WTC11 (cell line): Measurements from ENCODE around the gene PIK3C2B. TPM values are rescaled to one million over a fixed set of nuclear protein-coding genes. Genes with fewer than 3 reads are reported as not detected.
A peak's percentile ranks its signal among the peaks of the same experiment; 100 is the strongest.

Experiments used
- ATAC-seq: fragments of 200-7000 bp; cut with Tn5 transposase; 2 replicates; pipeline ENCODE4 v1.10.0; 2021; ENCODE audit warnings: mild to moderate bottlenecking, moderate library complexity
- CTCF ChIA-PET: fragments of 300-600 bp; sonication (Branson Sonifier 250); formaldehyde crosslinking; loops from one replicate; lab custom pipeline; 2021; ENCODE audit warnings: antibody characterized with exemption; lab: Charles Lee
- POLR2A ChIA-PET: fragments of 350-600 bp; sonication (Branson Sonifier 250); formaldehyde crosslinking; loops from one replicate; lab custom pipeline; 2021; ENCODE audit warnings: antibody characterized with exemption; lab: Charles Lee
- DNase-seq: peaks from one replicate; pipeline ENCODE4 v3.0.0; 2021; ENCODE audit warnings: low spot score
- H3K27ac Mint-ChIP-seq: 2 replicates; pipeline ENCODE4 v1.8.0; 2021; ENCODE audit warnings: mixed read lengths
- H3K27me3 Mint-ChIP-seq: 2 replicates; pipeline ENCODE4 v1.8.0; 2021; ENCODE audit warnings: low read depth, mild to moderate bottlenecking, moderate library complexity, mixed read lengths
- H3K36me3 Mint-ChIP-seq: 2 replicates; pipeline ENCODE4 v1.8.0; 2021; ENCODE audit warnings: mixed read lengths
- H3K4me1 Mint-ChIP-seq: 2 replicates; pipeline ENCODE4 v1.8.0; 2022; ENCODE audit warnings: mixed read lengths
- H3K4me3 Mint-ChIP-seq: 2 replicates; pipeline ENCODE4 v1.8.0; 2021; ENCODE audit warnings: mild to moderate bottlenecking, moderate library complexity, mixed read lengths
- H3K9me3 Mint-ChIP-seq: 2 replicates; pipeline ENCODE4 v1.8.0; 2021; ENCODE audit warnings: mixed read lengths
- CREB1 ChIP-seq: sonication (generic); formaldehyde crosslinking; IDR thresholded peaks from 2 replicates; pipeline ENCODE4 v1.8.0; 2023; ENCODE audit warnings: mild to moderate bottlenecking, missing genetic modification reagents
- EMX1 ChIP-seq: fragments of 250-450 bp; sonication (Bioruptor Pico); IDR thresholded peaks from 2 replicates; pipeline ENCODE4 v1.8.0; 2021; ENCODE audit warnings: mild to moderate bottlenecking
- FOXP1 ChIP-seq: sonication (generic); formaldehyde crosslinking; IDR thresholded peaks from 2 replicates; pipeline ENCODE4 v1.8.0; 2022; ENCODE audit warnings: missing genetic modification reagents, mild to moderate bottlenecking, moderate library complexity, borderline replicate concordance
- GABPB1 ChIP-seq: sonication (generic); formaldehyde crosslinking; IDR thresholded peaks from 2 replicates; pipeline ENCODE4 v1.8.1; 2023; ENCODE audit warnings: mild to moderate bottlenecking, missing genetic modification reagents
- GRHL2 ChIP-seq: fragments of 250-450 bp; sonication (Bioruptor Pico); IDR thresholded peaks from 2 replicates; pipeline ENCODE4 v1.8.0; 2022; ENCODE audit warnings: mild to moderate bottlenecking, moderate library complexity; ENCODE audit not compliant: insufficient replicate concordance, severe bottlenecking
- IRF2 ChIP-seq: sonication (generic); formaldehyde crosslinking; IDR thresholded peaks from 2 replicates; pipeline ENCODE4 v1.8.0; 2022; ENCODE audit warnings: low read depth, missing genetic modification reagents, borderline replicate concordance
- MYBL2 ChIP-seq: sonication (generic); formaldehyde crosslinking; IDR thresholded peaks from 2 replicates; pipeline ENCODE4 v1.8.1; 2023; ENCODE audit warnings: mild to moderate bottlenecking, moderate library complexity, missing genetic modification reagents
- NFYB ChIP-seq: sonication (generic); formaldehyde crosslinking; conservative IDR thresholded peaks from 2 replicates; pipeline ENCODE4 v1.8.0; 2022; ENCODE audit warnings: low read depth, missing genetic modification reagents
- RORB ChIP-seq: fragments of 250-450 bp; sonication (Bioruptor Pico); IDR thresholded peaks from 2 replicates; pipeline ENCODE4 v1.9.0; 2021; ENCODE audit warnings: mild to moderate bottlenecking
- TCF7 ChIP-seq: sonication (generic); formaldehyde crosslinking; IDR thresholded peaks from 2 replicates; pipeline ENCODE4 v1.8.0; 2022; ENCODE audit warnings: mild to moderate bottlenecking, low read depth, missing genetic modification reagents, moderate library complexity
- TEAD4 ChIP-seq: sonication (generic); formaldehyde crosslinking; IDR thresholded peaks from 2 replicates; pipeline ENCODE4 v1.8.0; 2022; ENCODE audit warnings: mild to moderate bottlenecking, missing genetic modification reagents
- ZNF232 ChIP-seq: sonication (generic); formaldehyde crosslinking; IDR thresholded peaks from 2 replicates; pipeline ENCODE4 v1.8.0; 2022; ENCODE audit warnings: mild to moderate bottlenecking, missing genetic modification reagents
- ZNF396 ChIP-seq: fragments of 250-450 bp; sonication (Bioruptor Pico); IDR thresholded peaks from 2 replicates; pipeline ENCODE4 v1.8.0; 2021; ENCODE audit warnings: mild to moderate bottlenecking, moderate library complexity, borderline replicate concordance
- ZNF423 ChIP-seq: fragments of 250-450 bp; sonication (Bioruptor Pico); IDR thresholded peaks from 2 replicates; pipeline ENCODE4 v2.1.2; 2022; ENCODE audit warnings: mild to moderate bottlenecking, moderate library complexity
- total RNA-seq: library from RNA; stranded (reverse); gene quantifications from 3 replicates; pipeline ENCODE4 v1.2.3, GENCODE V29; 2021
- TF ChIP-seq, protein P1 (sequence below): fragments of 250-450 bp; sonication (Bioruptor Pico); IDR thresholded peaks from 2 replicates; pipeline ENCODE4 v1.9.0; 2021; ENCODE audit warnings: mild to moderate bottlenecking
- TF ChIP-seq, protein P2 (sequence below): sonication (generic); formaldehyde crosslinking; IDR thresholded peaks from 2 replicates; pipeline ENCODE4 v1.8.1; 2022; ENCODE audit warnings: mild to moderate bottlenecking, missing genetic modification reagents, moderate library complexity, borderline replicate concordance
- TF ChIP-seq, protein P3 (sequence below): sonication (generic); formaldehyde crosslinking; IDR thresholded peaks from 2 replicates; pipeline ENCODE4 v1.8.0; 2022; ENCODE audit warnings: mild to moderate bottlenecking, missing genetic modification reagents
- TF ChIP-seq, protein P4 (sequence below): sonication (generic); formaldehyde crosslinking; IDR thresholded peaks from 2 replicates; pipeline ENCODE4 v1.8.0; 2023; ENCODE audit warnings: missing genetic modification reagents
- TF ChIP-seq, protein P5 (sequence below): sonication (generic); formaldehyde crosslinking; IDR thresholded peaks from 2 replicates; pipeline ENCODE4 v1.8.1; 2022; ENCODE audit warnings: mild to moderate bottlenecking, moderate library complexity, missing genetic modification reagents
- TF ChIP-seq, protein P6 (sequence below): sonication (generic); formaldehyde crosslinking; conservative IDR thresholded peaks from 2 replicates; pipeline ENCODE4 v1.8.1; 2022; ENCODE audit warnings: mild to moderate bottlenecking, missing genetic modification reagents
- TF ChIP-seq, protein P7 (sequence below): fragments of 250-450 bp; sonication (Bioruptor Pico); IDR thresholded peaks from 2 replicates; pipeline ENCODE4 v1.9.0; 2021; ENCODE audit warnings: moderate library complexity, mild to moderate bottlenecking, inconsistent platforms, borderline replicate concordance
- TF ChIP-seq, protein P8 (sequence below): sonication (generic); formaldehyde crosslinking; IDR thresholded peaks from 2 replicates; pipeline ENCODE4 v1.8.0; 2022; ENCODE audit warnings: mild to moderate bottlenecking, missing genetic modification reagents
- TF ChIP-seq, protein P9 (sequence below): sonication (generic); formaldehyde crosslinking; conservative IDR thresholded peaks from 2 replicates; pipeline ENCODE4 v1.8.1; 2023; ENCODE audit warnings: mild to moderate bottlenecking, low read depth, missing genetic modification reagents, moderate library complexity
- TF ChIP-seq, protein P10 (sequence below): sonication (generic); formaldehyde crosslinking; IDR thresholded peaks from 2 replicates; pipeline ENCODE4 v1.8.0; 2022; ENCODE audit warnings: mild to moderate bottlenecking, missing genetic modification reagents

Gene PIK3C2B
- total RNA-seq, 1 experiment from 2014 or later, result 27.7 TPM

DNA sequence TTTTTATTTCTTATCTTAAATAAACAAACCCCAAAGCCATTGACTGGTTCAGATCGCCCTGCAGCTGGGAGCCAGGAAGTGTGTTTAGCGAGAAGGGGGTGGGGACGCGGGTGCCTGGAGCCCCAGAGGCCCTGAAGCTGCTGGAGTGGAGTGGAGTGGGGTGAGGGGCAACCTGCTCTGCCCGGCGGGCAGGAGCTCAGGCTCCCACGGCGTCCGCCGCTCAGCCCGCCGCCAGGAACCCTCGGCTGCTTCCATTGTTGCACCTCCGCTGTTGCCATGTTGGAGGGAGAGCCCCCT, 673 bp downstream of the PIK3C2B start:
- Mint-ChIP-seq H3K27me3 (peaks cover 5% of the 10 kb centered on the region), H3K4me3 (peak overlapping the region; percentile 93), H3K27ac (no peak overlapping the region), H3K36me3 (no peaks in the 10 kb centered on the region), H3K9me3 (no peaks in the 10 kb centered on the region), H3K4me1 (peaks cover 33% of the 10 kb centered on the region)
- ATAC-seq (peak; percentile 11), DNase-seq (no peak)
- TF ChIP-seq, protein P1, sequence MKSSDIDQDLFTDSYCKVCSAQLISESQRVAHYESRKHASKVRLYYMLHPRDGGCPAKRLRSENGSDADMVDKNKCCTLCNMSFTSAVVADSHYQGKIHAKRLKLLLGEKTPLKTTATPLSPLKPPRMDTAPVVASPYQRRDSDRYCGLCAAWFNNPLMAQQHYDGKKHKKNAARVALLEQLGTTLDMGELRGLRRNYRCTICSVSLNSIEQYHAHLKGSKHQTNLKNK, result no peak
- TF ChIP-seq RORB (no peak), NFYB (CRISPR knock-in tag) (no peak), IRF2 (CRISPR knock-in tag) (no peak), ZNF232 (CRISPR knock-in tag) (0 out of 2 replicates have a peak, but pooled peaks have one; percentile 31), TEAD4 (CRISPR knock-in tag) (no peak), MYBL2 (CRISPR knock-in tag) (no peak), CREB1 (CRISPR knock-in tag) (no peak), ZNF396 (CRISPR knock-in tag) (no peak), EMX1 (CRISPR knock-in tag) (no peak), GABPB1 (no peak)
- TF ChIP-seq, protein P2, sequence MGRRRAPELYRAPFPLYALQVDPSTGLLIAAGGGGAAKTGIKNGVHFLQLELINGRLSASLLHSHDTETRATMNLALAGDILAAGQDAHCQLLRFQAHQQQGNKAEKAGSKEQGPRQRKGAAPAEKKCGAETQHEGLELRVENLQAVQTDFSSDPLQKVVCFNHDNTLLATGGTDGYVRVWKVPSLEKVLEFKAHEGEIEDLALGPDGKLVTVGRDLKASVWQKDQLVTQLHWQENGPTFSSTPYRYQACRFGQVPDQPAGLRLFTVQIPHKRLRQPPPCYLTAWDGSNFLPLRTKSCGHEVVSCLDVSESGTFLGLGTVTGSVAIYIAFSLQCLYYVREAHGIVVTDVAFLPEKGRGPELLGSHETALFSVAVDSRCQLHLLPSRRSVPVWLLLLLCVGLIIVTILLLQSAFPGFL (CRISPR knock-in tag), result no peak
- TF ChIP-seq, protein P3, sequence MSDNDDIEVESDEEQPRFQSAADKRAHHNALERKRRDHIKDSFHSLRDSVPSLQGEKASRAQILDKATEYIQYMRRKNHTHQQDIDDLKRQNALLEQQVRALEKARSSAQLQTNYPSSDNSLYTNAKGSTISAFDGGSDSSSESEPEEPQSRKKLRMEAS (CRISPR knock-in tag), result no peak
- TF ChIP-seq, protein P4, sequence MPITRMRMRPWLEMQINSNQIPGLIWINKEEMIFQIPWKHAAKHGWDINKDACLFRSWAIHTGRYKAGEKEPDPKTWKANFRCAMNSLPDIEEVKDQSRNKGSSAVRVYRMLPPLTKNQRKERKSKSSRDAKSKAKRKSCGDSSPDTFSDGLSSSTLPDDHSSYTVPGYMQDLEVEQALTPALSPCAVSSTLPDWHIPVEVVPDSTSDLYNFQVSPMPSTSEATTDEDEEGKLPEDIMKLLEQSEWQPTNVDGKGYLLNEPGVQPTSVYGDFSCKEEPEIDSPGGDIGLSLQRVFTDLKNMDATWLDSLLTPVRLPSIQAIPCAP (CRISPR knock-in tag), result no peak
- TF ChIP-seq, protein P5, sequence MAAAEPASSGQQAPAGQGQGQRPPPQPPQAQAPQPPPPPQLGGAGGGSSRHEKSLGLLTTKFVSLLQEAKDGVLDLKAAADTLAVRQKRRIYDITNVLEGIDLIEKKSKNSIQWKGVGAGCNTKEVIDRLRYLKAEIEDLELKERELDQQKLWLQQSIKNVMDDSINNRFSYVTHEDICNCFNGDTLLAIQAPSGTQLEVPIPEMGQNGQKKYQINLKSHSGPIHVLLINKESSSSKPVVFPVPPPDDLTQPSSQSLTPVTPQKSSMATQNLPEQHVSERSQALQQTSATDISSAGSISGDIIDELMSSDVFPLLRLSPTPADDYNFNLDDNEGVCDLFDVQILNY (CRISPR knock-in tag), result 0 out of 2 replicates have a peak, but pooled peaks have one; percentile 12
- TF ChIP-seq, protein P6, sequence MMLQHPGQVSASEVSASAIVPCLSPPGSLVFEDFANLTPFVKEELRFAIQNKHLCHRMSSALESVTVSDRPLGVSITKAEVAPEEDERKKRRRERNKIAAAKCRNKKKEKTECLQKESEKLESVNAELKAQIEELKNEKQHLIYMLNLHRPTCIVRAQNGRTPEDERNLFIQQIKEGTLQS (CRISPR knock-in tag), result no peak
- TF ChIP-seq, protein P7, sequence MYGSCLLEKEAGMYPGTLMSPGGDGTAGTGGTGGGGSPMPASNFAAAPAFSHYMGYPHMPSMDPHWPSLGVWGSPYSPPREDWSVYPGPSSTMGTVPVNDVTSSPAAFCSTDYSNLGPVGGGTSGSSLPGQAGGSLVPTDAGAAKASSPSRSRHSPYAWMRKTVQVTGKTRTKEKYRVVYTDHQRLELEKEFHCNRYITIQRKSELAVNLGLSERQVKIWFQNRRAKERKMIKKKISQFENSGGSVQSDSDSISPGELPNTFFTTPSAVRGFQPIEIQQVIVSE (CRISPR knock-in tag), result no peak
- TF ChIP-seq, protein P8, sequence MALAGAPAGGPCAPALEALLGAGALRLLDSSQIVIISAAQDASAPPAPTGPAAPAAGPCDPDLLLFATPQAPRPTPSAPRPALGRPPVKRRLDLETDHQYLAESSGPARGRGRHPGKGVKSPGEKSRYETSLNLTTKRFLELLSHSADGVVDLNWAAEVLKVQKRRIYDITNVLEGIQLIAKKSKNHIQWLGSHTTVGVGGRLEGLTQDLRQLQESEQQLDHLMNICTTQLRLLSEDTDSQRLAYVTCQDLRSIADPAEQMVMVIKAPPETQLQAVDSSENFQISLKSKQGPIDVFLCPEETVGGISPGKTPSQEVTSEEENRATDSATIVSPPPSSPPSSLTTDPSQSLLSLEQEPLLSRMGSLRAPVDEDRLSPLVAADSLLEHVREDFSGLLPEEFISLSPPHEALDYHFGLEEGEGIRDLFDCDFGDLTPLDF (CRISPR knock-in tag), result no peak
- CTCF ChIA-PET, result interaction anchor here (0.8 to 19.5 kb wide), 20 partner anchors 8 to 331 kb away, joined by 3 to 906 read pairs (median 7); partner anchors contain the start of gene MDM4
- POLR2A ChIA-PET, result interaction anchor here (0.9 to 3.7 kb wide), 10 partner anchors 11 to 429 kb away, joined by 3 to 27 read pairs (median 4); partner anchors contain the start of gene MDM4

DNA sequence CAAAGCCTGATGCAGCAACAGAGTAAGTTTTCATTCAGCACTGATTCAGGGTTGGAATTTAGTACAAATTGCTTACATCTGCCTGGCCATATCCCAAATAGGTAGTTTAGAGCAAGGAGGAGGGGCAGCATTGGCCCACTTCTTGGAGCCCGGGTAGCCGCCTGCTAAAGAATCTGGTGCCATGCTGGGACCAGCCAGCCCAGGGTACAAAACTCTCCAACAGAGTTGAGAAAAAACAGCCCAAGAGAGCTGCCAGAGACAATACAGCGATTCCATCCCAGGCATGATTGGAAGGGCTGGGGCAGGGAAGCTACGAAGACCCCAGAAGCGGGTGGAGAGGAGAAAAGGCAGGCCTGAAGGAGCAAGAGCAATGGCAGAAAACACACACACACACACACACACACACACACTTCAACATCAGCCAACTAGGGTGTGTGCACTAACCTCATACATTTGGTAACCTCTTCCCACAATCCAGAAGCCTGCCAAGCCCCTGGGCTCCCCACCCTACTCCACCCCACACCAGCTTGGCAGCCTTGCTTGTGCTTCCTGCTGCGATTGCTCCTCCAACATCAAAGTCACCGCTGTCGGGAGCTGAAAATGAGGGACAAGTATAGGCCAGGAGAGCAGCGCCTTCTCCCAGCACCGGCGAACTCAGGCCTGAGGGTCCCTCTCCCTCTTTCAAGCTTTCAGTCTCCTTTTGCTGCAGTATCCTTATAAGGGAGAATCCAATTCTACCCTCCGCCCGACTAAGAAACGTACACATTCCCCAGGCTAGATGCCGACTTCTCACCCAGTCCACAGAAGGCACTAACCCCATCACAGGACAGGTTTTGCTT, 1.2 kb downstream of the PIK3C2B start:
- Mint-ChIP-seq H3K9me3 (no peaks in the 10 kb centered on the region), H3K27ac (0 out of 2 replicates have a peak overlapping the region, but pooled peaks have one; percentile 57), H3K27me3 (peaks cover 5% of the 10 kb centered on the region), H3K4me1 (peaks cover 33% of the 10 kb centered on the region), H3K36me3 (no peaks in the 10 kb centered on the region), H3K4me3 (peak overlapping the region; percentile 93)
- POLR2A ChIA-PET, result interaction anchor here (0.5 to 3.7 kb wide), 10 partner anchors 11 to 430 kb away, joined by 3 to 27 read pairs (median 5); partner anchors contain the start of gene MDM4
- ATAC-seq (peak; percentile 3), DNase-seq (no peak)
- CTCF ChIA-PET, result interaction anchor here (0.6 to 19.5 kb wide), 19 partner anchors 9 to 331 kb away, joined by 3 to 906 read pairs (median 8); partner anchors contain the start of gene MDM4
- TF ChIP-seq NFYB (CRISPR knock-in tag), result no peak
- no peak for TF ChIP-seq GRHL2
- no peak for TF ChIP-seq ZNF423 (CRISPR knock-in tag)
- no peak for TF ChIP-seq FOXP1 (CRISPR knock-in tag)
- no peak for TF ChIP-seq TCF7
- TF ChIP-seq, protein P9, sequence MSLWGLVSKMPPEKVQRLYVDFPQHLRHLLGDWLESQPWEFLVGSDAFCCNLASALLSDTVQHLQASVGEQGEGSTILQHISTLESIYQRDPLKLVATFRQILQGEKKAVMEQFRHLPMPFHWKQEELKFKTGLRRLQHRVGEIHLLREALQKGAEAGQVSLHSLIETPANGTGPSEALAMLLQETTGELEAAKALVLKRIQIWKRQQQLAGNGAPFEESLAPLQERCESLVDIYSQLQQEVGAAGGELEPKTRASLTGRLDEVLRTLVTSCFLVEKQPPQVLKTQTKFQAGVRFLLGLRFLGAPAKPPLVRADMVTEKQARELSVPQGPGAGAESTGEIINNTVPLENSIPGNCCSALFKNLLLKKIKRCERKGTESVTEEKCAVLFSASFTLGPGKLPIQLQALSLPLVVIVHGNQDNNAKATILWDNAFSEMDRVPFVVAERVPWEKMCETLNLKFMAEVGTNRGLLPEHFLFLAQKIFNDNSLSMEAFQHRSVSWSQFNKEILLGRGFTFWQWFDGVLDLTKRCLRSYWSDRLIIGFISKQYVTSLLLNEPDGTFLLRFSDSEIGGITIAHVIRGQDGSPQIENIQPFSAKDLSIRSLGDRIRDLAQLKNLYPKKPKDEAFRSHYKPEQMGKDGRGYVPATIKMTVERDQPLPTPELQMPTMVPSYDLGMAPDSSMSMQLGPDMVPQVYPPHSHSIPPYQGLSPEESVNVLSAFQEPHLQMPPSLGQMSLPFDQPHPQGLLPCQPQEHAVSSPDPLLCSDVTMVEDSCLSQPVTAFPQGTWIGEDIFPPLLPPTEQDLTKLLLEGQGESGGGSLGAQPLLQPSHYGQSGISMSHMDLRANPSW (CRISPR knock-in tag), result no peak
- no peak for TF ChIP-seq MYBL2 (CRISPR knock-in tag)
- TF ChIP-seq, protein P10, sequence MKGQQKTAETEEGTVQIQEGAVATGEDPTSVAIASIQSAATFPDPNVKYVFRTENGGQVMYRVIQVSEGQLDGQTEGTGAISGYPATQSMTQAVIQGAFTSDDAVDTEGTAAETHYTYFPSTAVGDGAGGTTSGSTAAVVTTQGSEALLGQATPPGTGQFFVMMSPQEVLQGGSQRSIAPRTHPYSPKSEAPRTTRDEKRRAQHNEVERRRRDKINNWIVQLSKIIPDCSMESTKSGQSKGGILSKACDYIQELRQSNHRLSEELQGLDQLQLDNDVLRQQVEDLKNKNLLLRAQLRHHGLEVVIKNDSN (CRISPR knock-in tag), result no peak
